NT2/D1 (cell line): Measurements from ENCODE around the gene ZNF778.

Source experiments
- SUZ12 ChIP-seq: IDR thresholded peaks from 2 replicates; pipeline ENCODE4 v1.6.1; 2011; ENCODE audit not compliant: insufficient read length, insufficient read depth; ENCODE audit errors: extremely low read depth
- YY1 ChIP-seq: IDR thresholded peaks from 2 replicates; pipeline ENCODE4 v1.6.1; 2011; ENCODE audit not compliant: insufficient read length, insufficient read depth
- ZNF274 ChIP-seq: IDR thresholded peaks from 2 replicates; pipeline ENCODE4 v1.6.1; 2011; ENCODE audit warnings: mild to moderate bottlenecking, low read depth, low read length

DNA sequence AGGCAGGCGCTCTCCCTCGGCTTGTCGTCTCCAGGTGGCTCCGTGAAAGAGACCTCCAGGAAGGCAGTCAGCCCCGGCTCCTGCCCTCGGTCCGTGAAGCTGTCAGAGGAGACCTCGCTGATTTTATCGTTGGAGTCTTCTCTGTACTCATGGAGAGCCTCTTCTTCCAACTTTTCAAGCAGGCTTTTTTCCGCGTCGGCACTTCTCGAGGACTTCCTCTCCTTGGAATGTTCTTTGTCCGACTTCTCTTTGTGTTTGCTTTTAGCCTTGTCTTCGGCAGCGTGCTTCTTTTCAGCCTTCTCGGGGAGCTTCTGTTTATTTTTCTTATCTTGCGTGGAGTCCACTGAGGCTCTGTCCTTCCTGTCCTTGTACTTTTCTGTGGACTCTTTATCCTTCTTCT is 65.0 kb downstream of the ZNF778 start:
- TF ChIP-seq SUZ12 (no peak), YY1 (no peak), ZNF274 (no peak)
